HepG2 (cell line): ENCODE results near the gene PGAP3. TPM values are rescaled to one million over a fixed set of nuclear protein-coding genes. Genes with fewer than 3 reads are reported as not detected.

Source experiments
- ATAC-seq: fragments of 200-7000 bp; cut with Tn5 transposase; 3 replicates; pipeline ENCODE4 v1.9.1; 2020; ENCODE audit warnings: mild to moderate bottlenecking, moderate library complexity
- Bru-seq: library from RNA; stranded (reverse); fragments of 400-500 nt; gene quantifications from one replicate; lab custom pipeline; 2021; lab: Mats Ljungman, UMichigan
- BruChase-seq, 2 experiments: library from RNA; stranded (reverse); fragments of 400-500 nt; gene quantifications; one replicate each; lab custom pipeline; 2021; lab: Mats Ljungman, UMichigan
- BruUV-seq: library from RNA; stranded (reverse); fragments of 400-500 nt; replicated peaks from 2 replicates; lab custom pipeline; 2021; lab: Mats Ljungman, UMichigan
- CTCF ChIA-PET: fragments of 300-600 bp; formaldehyde crosslinking; extraction: SDS; loops from one replicate; lab custom pipeline; 2021; ENCODE audit warnings: low total read pairs, inconsistent platforms, low intra/inter-chr PET ratio; lab: Yijun Ruan, JAX
- POLR2A ChIA-PET: fragments of 350-600 bp; sonication (Branson Sonifier 250); formaldehyde crosslinking; loops from one replicate; lab custom pipeline; 2020; ENCODE audit warnings: antibody characterized with exemption, inconsistent platforms; lab: Yijun Ruan, JAX
- DNase-seq: peaks from one replicate; pipeline ENCODE4 v3.0.0-alpha.2; 2015; ENCODE audit warnings: low spot score
- FAIRE-seq: peaks from 3 replicates; lab custom pipeline; 2011; peaks lifted over from hg19 to GRCh38; lab: Jason Lieb, UNC
- H2AFZ ChIP-seq: one replicate; pipeline ENCODE4 v1.6.1; 2011; ENCODE audit warnings: low read length, inconsistent platforms
- H3K27ac ChIP-seq: fragments of 300-600 bp; 3 replicates; pipeline ENCODE4 v1.8.0; 2011; ENCODE audit warnings: mixed run types, mild to moderate bottlenecking, mixed read lengths, low read length, inconsistent platforms; ENCODE audit not compliant: insufficient read depth; ENCODE audit errors: extremely low read length
- H3K27me3 ChIP-seq, 2 experiments: fragments of 200-600 bp in 1 of 2; 2 replicates in 1 of 2; 3 replicates in 1 of 2; pipeline versions ENCODE4 v1.6.0 to v1.8.0; 2011; ENCODE audit warnings: low read length in 2 of 2, mild to moderate bottlenecking in 2 of 2, moderate library complexity in 2 of 2, inconsistent platforms in 1 of 2; ENCODE audit not compliant: insufficient read depth in 2 of 2, control insufficient read depth in 1 of 2
- H3K36me3 ChIP-seq, 2 experiments: fragments of 200-600 bp in 1 of 2; replicated peaks in 1 of 2; 2 replicates in 1 of 2; 3 replicates in 1 of 2; pipeline versions ENCODE4 v1.5.1 to v1.8.0; 2011; ENCODE audit warnings: low read length in 2 of 2, inconsistent platforms in 1 of 2; ENCODE audit not compliant: insufficient read depth in 2 of 2, control insufficient read depth in 1 of 2
- H3K4me1 ChIP-seq: 2 replicates; pipeline ENCODE4 v1.5.1; 2012; ENCODE audit warnings: low read length, inconsistent platforms; ENCODE audit not compliant: insufficient read depth
- H3K4me2 ChIP-seq: 2 replicates; pipeline ENCODE4 v1.6.0; 2011; ENCODE audit warnings: low read depth, low read length, inconsistent platforms
- H3K4me3 ChIP-seq, 3 experiments: fragments of 200-600 bp in 1 of 3; sonication (generic), shearing (Covaris generic) in 1 of 3; replicated peaks in 1 of 3; 2 replicates each; pipeline ENCODE4 v1.5.1; 2011 to 2016; ENCODE audit warnings: low read length in 3 of 3, inconsistent platforms in 2 of 3, low read depth in 2 of 3, mild to moderate bottlenecking in 2 of 3, control low read depth in 1 of 3, mixed read lengths in 1 of 3; ENCODE audit not compliant: insufficient read depth in 1 of 3
- H3K79me2 ChIP-seq: one replicate; pipeline ENCODE4 v1.6.1; 2011; ENCODE audit warnings: low read length, inconsistent platforms; ENCODE audit not compliant: insufficient read depth
- H3K9ac ChIP-seq: 2 replicates; pipeline ENCODE4 v1.6.0; 2011; ENCODE audit warnings: mild to moderate bottlenecking, low read depth, low read length, inconsistent platforms; ENCODE audit not compliant: insufficient read depth
- H3K9me3 ChIP-seq: 2 replicates; pipeline ENCODE4 v1.5.1; 2012; ENCODE audit warnings: mild to moderate bottlenecking, low read length
- H4K20me1 ChIP-seq: 2 replicates; pipeline ENCODE4 v1.6.0; 2011; ENCODE audit warnings: inconsistent platforms, mild to moderate bottlenecking, low read length, moderate library complexity; ENCODE audit not compliant: insufficient read depth
- BRD4 ChIP-seq: sonication (generic); formaldehyde crosslinking; IDR thresholded peaks from 2 replicates; pipeline ENCODE4 v1.4.0; 2020; ENCODE audit warnings: missing genetic modification reagents
- CHD4 ChIP-seq: fragments of 200-600 bp; sonication (generic); IDR thresholded peaks from 2 replicates; pipeline ENCODE4 v1.7.0; 2017; ENCODE audit warnings: mild to moderate bottlenecking, low read length, borderline replicate concordance
- ELF3 ChIP-seq: IDR thresholded peaks from 2 replicates; pipeline ENCODE4 v1.6.1; 2016; ENCODE audit warnings: missing genetic modification reagents, missing compliant biosample characterization
- HES4 ChIP-seq: sonication (generic); formaldehyde crosslinking; IDR thresholded peaks from 2 replicates; pipeline ENCODE4 v1.9.0; 2021; ENCODE audit warnings: mild to moderate bottlenecking, missing genetic modification reagents, borderline replicate concordance
- SNRNP70 ChIP-seq: fragments of 200-400 bp; formaldehyde crosslinking; IDR thresholded peaks from 2 replicates; pipeline ENCODE4 v1.6.1; 2017; ENCODE audit warnings: mild to moderate bottlenecking, low read depth, low read length, moderate library complexity
- ZEB1 ChIP-seq: IDR thresholded peaks from 2 replicates; pipeline ENCODE4 v1.6.1; 2012; ENCODE audit warnings: mild to moderate bottlenecking, low read depth, inconsistent platforms; ENCODE audit not compliant: insufficient replicate concordance
- ZNF263 ChIP-seq: sonication (generic); formaldehyde crosslinking; IDR thresholded peaks from 2 replicates; pipeline ENCODE4 v1.4.0; 2020; ENCODE audit warnings: missing genetic modification reagents
- ZNF354B ChIP-seq: sonication (generic); formaldehyde crosslinking; IDR thresholded peaks from 2 replicates; pipeline ENCODE4 v1.8.0; 2022; ENCODE audit warnings: mild to moderate bottlenecking, missing genetic modification reagents
- ZNF547 ChIP-seq: sonication (generic); formaldehyde crosslinking; IDR thresholded peaks from 2 replicates; pipeline ENCODE4 v1.5.1; 2020; ENCODE audit warnings: mild to moderate bottlenecking, missing genetic modification reagents
- ZSCAN31 ChIP-seq: sonication (generic); formaldehyde crosslinking; IDR thresholded peaks from 2 replicates; pipeline ENCODE4 v1.5.0; 2020; ENCODE audit warnings: low read depth, mild to moderate bottlenecking, missing genetic modification reagents
- WGBS: methylation state at CpG from one replicate; pipeline ENCODE4 v1.1.6; 2017; ENCODE audit warnings: low lambda C conversion rate; 5-methylcytosine and 5-hydroxymethylcytosine counted together
- in situ Hi-C: cut with HindIII; loops from 2 replicates; pipeline ENCODE4 v1.10.0; 2017; ENCODE audit warnings: low pct_unique_long_range_greater_than_20kb; ENCODE audit not compliant: extremely low pct_ligation_motif_present
- intact Hi-C: fragments of 100-400 bp; cut with micrococcal nuclease; formaldehyde crosslinking; loops from one replicate; pipeline ENCODE4 v1.10.0; 2022; ENCODE audit not compliant: unreplicated experiment
- long read RNA-seq, 2 experiments: library from RNA in 1 of 2; library from polyadenylated mRNA in 1 of 2; stranded (forward) in 1 of 2; unstranded in 1 of 2; transcript quantifications; one replicate each; pipeline ENCODE4 v2.0.0, GENCODE V29; 2019 to 2022
- polyA minus RNA-seq, 3 experiments: library from RNA; depleted of rRNA, polyadenylated mRNA; stranded (reverse); fragments of >200 nt; gene quantifications; 2 replicates each; pipeline ENCODE4 v1.2.3, GENCODE V29; 2011; ENCODE audit warnings: low replicate concordance in 1 of 3
- polyA plus RNA-seq, 8 experiments: library from polyadenylated mRNA; depleted of rRNA in 3 of 8; stranded (reverse) in 7 of 8; unstranded in 1 of 8; fragments of >200 nt; fragmentation: Illumina TruSeq in 4 of 8; extraction: Trizol in 4 of 8; gene quantifications; 2 replicates each; pipeline versions ENCODE4 v1.2.1 to v1.2.3, GENCODE V29; 2011 to 2016; ENCODE audit warnings: low read depth in 4 of 8, missing spikeins in 1 of 8, mixed read lengths in 1 of 8; ENCODE audit not compliant: insufficient read depth in 1 of 8
- total RNA-seq, 5 experiments: library from RNA; depleted of rRNA; stranded (reverse); fragments of >200 nt; fragmentation: Illumina TruSeq; extraction: Trizol; gene quantifications; 2 replicates each; pipeline ENCODE4 v1.2.3, GENCODE V29; 2016; ENCODE audit warnings: low read depth in 1 of 5
- TF ChIP-seq, protein P1 (sequence below): sonication (generic); formaldehyde crosslinking; IDR thresholded peaks from 2 replicates; pipeline ENCODE4 v1.5.0; 2020; ENCODE audit warnings: mild to moderate bottlenecking, missing genetic modification reagents

Gene PGAP3, protein sequence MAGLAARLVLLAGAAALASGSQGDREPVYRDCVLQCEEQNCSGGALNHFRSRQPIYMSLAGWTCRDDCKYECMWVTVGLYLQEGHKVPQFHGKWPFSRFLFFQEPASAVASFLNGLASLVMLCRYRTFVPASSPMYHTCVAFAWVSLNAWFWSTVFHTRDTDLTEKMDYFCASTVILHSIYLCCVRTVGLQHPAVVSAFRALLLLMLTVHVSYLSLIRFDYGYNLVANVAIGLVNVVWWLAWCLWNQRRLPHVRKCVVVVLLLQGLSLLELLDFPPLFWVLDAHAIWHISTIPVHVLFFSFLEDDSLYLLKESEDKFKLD
- total RNA-seq (2016; rRNA removed; fragmentation: Illumina TruSeq; extraction: Trizol) (5.1 and 11.9 TPM in 2 replicates), polyA plus RNA-seq (2011; rRNA removed) (14.6 and 21.2 TPM in 2 replicates), polyA minus RNA-seq (2011; rRNA and poly(A)+ RNA removed; ENCODE audit: low replicate concordance) (12.0 and 44.9 TPM in 2 replicates), Bru-seq, nascent RNA (percentile 58 among the genes with signal in this experiment), BruChase-seq, experiment 1, labeled RNA remaining after a 6-hour chase (percentile 67 among the genes with signal in this experiment), BruChase-seq, experiment 2, labeled RNA remaining after a 2-hour chase (percentile 65 among the genes with signal in this experiment)
- 1.1 and 1.5 TPM in 2 replicates for total RNA-seq (2016; cell fraction: cytosol; rRNA removed; fragmentation: Illumina TruSeq; extraction: Trizol; ENCODE audit: low read depth)
- total RNA-seq (2016; cell fraction: insoluble cytoplasmic fraction; rRNA removed; fragmentation: Illumina TruSeq; extraction: Trizol) = 3.5 and 11.4 TPM in 2 replicates
- total RNA-seq (2016; cell fraction: membrane; rRNA removed; fragmentation: Illumina TruSeq; extraction: Trizol) = 3.2 and 3.3 TPM in 2 replicates
- 11.6 and 12.8 TPM in 2 replicates for total RNA-seq (2016; cell fraction: nucleus; rRNA removed; fragmentation: Illumina TruSeq; extraction: Trizol)
- polyA plus RNA-seq (2011; cell fraction: cytosol; rRNA removed) = 9.7 and 10.8 TPM in 2 replicates
- polyA plus RNA-seq (2011; cell fraction: nucleus; rRNA removed) = 53.0 and 67.8 TPM in 2 replicates
- 9.1 and 10.3 TPM in 2 replicates for polyA plus RNA-seq (2012)
- polyA plus RNA-seq (2016; cell fraction: cytosol; fragmentation: Illumina TruSeq; extraction: Trizol; ENCODE audit: low read depth) = 0.93 and 0.97 TPM in 2 replicates
- 4.1 and 5.4 TPM in 2 replicates for polyA plus RNA-seq (2016; cell fraction: insoluble cytoplasmic fraction; fragmentation: Illumina TruSeq; extraction: Trizol; ENCODE audit: low read depth)
- 2.1 and 2.4 TPM in 2 replicates for polyA plus RNA-seq (2016; cell fraction: membrane; fragmentation: Illumina TruSeq; extraction: Trizol; ENCODE audit: low read depth)
- polyA plus RNA-seq (2016; cell fraction: nucleus; fragmentation: Illumina TruSeq; extraction: Trizol; ENCODE audit: insufficient read depth, low read depth) = 23.4 and 28.3 TPM in 2 replicates
- polyA minus RNA-seq (2011; cell fraction: cytosol; rRNA and poly(A)+ RNA removed) = 5.6 and 8.2 TPM in 2 replicates
- 8.2 and 9.7 TPM in 2 replicates for polyA minus RNA-seq (2011; cell fraction: nucleus; rRNA and poly(A)+ RNA removed)
- long read RNA-seq, experiment 1, transcript PGAP3-201 (8 exons, 2,737 nt) = major isoform, 5 of 9 reads
- long read RNA-seq, experiment 1, partial matches to known transcripts = 0 of 9 reads
- long read RNA-seq, experiment 1, other reads (novel, unspliced or antisense) = 2 of 9 reads
- long read RNA-seq, experiment 2, transcript PGAP3-201 (8 exons, 2,737 nt) = major isoform, 9 of 33 reads
- long read RNA-seq, experiment 2, partial matches to known transcripts = 2 of 33 reads
- long read RNA-seq, experiment 2, other reads (novel, unspliced or antisense) = 20 of 33 reads

GRCh38 chr17:39687546-39688474 is at the start of gene PGAP3:
PGAP3 (minus strand) TSS chr17:39688057; CDS start chr17:39688014, 43 bp downstream.
- peak; percentile 95 for ATAC-seq
- peak within 1 kb of the TSS; percentile 94 for H3K4me2 ChIP-seq
- POLR2A ChIA-PET = interaction anchor here (0.9 to 4.9 kb wide), 17 partner anchors 8 to 488 kb away, joined by 3 to 118 read pairs (median 7); partner anchors contain the start of genes CDK12, ERBB2, MIEN1 and PNMT
- H2AFZ ChIP-seq = peak within 1 kb of the TSS; percentile 17
- H3K27ac ChIP-seq = peak within 1 kb of the TSS; percentile 88
- no peaks in the 10 kb centered on the region for H3K9me3 ChIP-seq
- H4K20me1 ChIP-seq = no peaks in the 10 kb centered on the region
- intact Hi-C loops = loop anchor here (1.0 kb wide), 1 partner anchor 7 kb away; no protein-coding TSS in a partner anchor
- peak; percentile 71 for FAIRE-seq
- peaks cover 0 to 2% of the 10 kb centered on the region in 2 experiments; a peak in 2 of 5 replicates for H3K36me3 ChIP-seq
- no peaks in the 10 kb centered on the region for H3K79me2 ChIP-seq
- no peaks in the 10 kb centered on the region; a peak in 1 of 5 replicates for H3K27me3 ChIP-seq
- peak within 1 kb of the TSS; percentile 72 to 76 (median 74) for H3K4me3 ChIP-seq
- CTCF ChIA-PET = interaction anchor here (0.6 kb wide), 1 partner anchor 33 kb away, joined by 4 read pairs; no protein-coding TSS in a partner anchor
- under 1% methylated on average over 30 of the region's 45 CpGs for WGBS
- in situ Hi-C loops = no loop called here
- peak within 1 kb of the TSS; percentile 83 for H3K9ac ChIP-seq
- DNase-seq = peak; percentile 95
- TSS peak; percentile 96 for BruUV-seq
- H3K4me1 ChIP-seq = peaks cover 29% of the 10 kb centered on the region
- peak; percentile 70; the same call in 1 of the 2 replicates for TF ChIP-seq ZNF263
- peak; percentile 98; the same call in 1 of the 2 replicates for TF ChIP-seq CHD4
- peak; percentile 64 for TF ChIP-seq ZSCAN31
- TF ChIP-seq BRD4 = peak; percentile 73; the same call in 1 of the 2 replicates
- peak; percentile 19; the same call in 1 of the 2 replicates for TF ChIP-seq ELF3 (CRISPR knock-in tag)
- peak; percentile 84 for TF ChIP-seq ZEB1
- 0 out of 2 replicates have a peak, but pooled peaks have one; percentile 33 for TF ChIP-seq HES4 (CRISPR knock-in tag)
- TF ChIP-seq, protein P1, sequence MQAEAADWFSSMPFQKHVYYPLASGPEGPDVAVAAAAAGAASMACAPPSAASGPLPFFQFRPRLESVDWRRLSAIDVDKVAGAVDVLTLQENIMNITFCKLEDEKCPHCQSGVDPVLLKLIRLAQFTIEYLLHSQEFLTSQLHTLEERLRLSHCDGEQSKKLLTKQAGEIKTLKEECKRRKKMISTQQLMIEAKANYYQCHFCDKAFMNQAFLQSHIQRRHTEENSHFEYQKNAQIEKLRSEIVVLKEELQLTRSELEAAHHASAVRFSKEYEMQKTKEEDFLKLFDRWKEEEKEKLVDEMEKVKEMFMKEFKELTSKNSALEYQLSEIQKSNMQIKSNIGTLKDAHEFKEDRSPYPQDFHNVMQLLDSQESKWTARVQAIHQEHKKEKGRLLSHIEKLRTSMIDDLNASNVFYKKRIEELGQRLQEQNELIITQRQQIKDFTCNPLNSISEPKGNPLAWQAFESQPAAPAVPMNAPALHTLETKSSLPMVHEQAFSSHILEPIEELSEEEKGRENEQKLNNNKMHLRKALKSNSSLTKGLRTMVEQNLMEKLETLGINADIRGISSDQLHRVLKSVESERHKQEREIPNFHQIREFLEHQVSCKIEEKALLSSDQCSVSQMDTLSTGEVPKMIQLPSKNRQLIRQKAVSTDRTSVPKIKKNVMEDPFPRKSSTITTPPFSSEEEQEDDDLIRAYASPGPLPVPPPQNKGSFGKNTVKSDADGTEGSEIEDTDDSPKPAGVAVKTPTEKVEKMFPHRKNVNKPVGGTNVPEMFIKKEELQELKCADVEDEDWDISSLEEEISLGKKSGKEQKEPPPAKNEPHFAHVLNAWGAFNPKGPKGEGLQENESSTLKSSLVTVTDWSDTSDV = no peak
- TF ChIP-seq ZNF354B = peak; percentile 63; the same call in 1 of the 2 replicates
- TF ChIP-seq SNRNP70 = no peak
- TF ChIP-seq ZNF547 (CRISPR knock-in tag) = 0 out of 2 replicates have a peak, but pooled peaks have one; percentile 1
